SK-N-SH (cell line): Measurements from ENCODE around the gene PROX1. TPM values are rescaled to one million over a fixed set of nuclear protein-coding genes. Genes with fewer than 3 reads are reported as not detected.
A peak's percentile ranks its signal among the peaks of the same experiment; 100 is the strongest.

Experiments
- CTCF ChIA-PET: fragments of 300-600, 350-600 bp; formaldehyde crosslinking; extraction: SDS; loops from one replicate; lab custom pipeline; 2021; lab: Yijun Ruan, JAX
- POLR2A ChIA-PET: fragments of 350-600 bp; sonication (Branson Sonifier 250); formaldehyde crosslinking; extraction: SDS; loops from one replicate; lab custom pipeline; 2020; ENCODE audit warnings: antibody characterized with exemption, inconsistent platforms; lab: Yijun Ruan, JAX
- DNase-seq: peaks from one replicate; pipeline ENCODE4 v3.0.0; 2012
- H2AFZ ChIP-seq: fragments of 200-600 bp; sonication (generic); 2 replicates; pipeline ENCODE4 v1.8.1; 2016; ENCODE audit warnings: antibody characterized with exemption, mild to moderate bottlenecking, low read depth
- H3F3A ChIP-seq: fragments of 200-600 bp; sonication (generic); replicated peaks from 2 replicates; pipeline ENCODE3; 2016; ENCODE audit warnings: antibody characterized with exemption, mild to moderate bottlenecking; ENCODE audit not compliant: insufficient read depth
- H3K27ac ChIP-seq, 2 experiments: fragments of 200-500 bp in 1 of 2; fragments of 200-600 bp in 1 of 2; sonication (Bioruptor generic) in 1 of 2; sonication (generic), shearing (Covaris generic) in 1 of 2; 2 replicates each; pipeline versions ENCODE4 v1.5.1 to v1.6.1; 2014 to 2016; ENCODE audit warnings: low read depth in 2 of 2, inconsistent platforms in 1 of 2, low read length in 1 of 2, mild to moderate bottlenecking in 1 of 2, mixed read lengths in 1 of 2
- H3K27me3 ChIP-seq: fragments of 200-600 bp; sonication (generic), shearing (Covaris generic); 2 replicates; pipeline ENCODE4 v1.6.1; 2016; ENCODE audit warnings: mixed run types; ENCODE audit not compliant: insufficient read depth
- H3K36me3 ChIP-seq, 2 experiments: fragments of 200-500 bp in 1 of 2; fragments of 200-600 bp in 1 of 2; sonication (Bioruptor generic) in 1 of 2; sonication (generic) in 1 of 2; replicated peaks in 1 of 2; 2 replicates each; pipeline versions ENCODE3 to v1.5.1; 2014 to 2016; ENCODE audit warnings: low read length in 1 of 2, mild to moderate bottlenecking in 1 of 2; ENCODE audit not compliant: insufficient read depth in 2 of 2, control insufficient read depth in 1 of 2
- H3K4me1 ChIP-seq, 2 experiments: fragments of 200-500 bp in 1 of 2; fragments of 200-600 bp in 1 of 2; sonication (Bioruptor generic) in 1 of 2; sonication (generic), shearing (Covaris generic) in 1 of 2; 2 replicates each; pipeline versions ENCODE4 v1.5.1 to v1.6.1; 2014 to 2016; ENCODE audit warnings: low read depth in 1 of 2, low read length in 1 of 2, mixed run types in 1 of 2; ENCODE audit not compliant: insufficient read depth in 2 of 2, control insufficient read depth in 1 of 2
- H3K4me2 ChIP-seq: fragments of 200-600 bp; sonication (generic), shearing (Covaris generic); 2 replicates; pipeline ENCODE4 v1.6.1; 2017; ENCODE audit warnings: mixed run types
- H3K4me3 ChIP-seq, 2 experiments: fragments of 200-500 bp in 1 of 2; fragments of 200-600 bp in 1 of 2; sonication (Bioruptor generic) in 1 of 2; sonication (generic), shearing (Covaris generic) in 1 of 2; 2 replicates each; pipeline versions ENCODE4 v1.5.1 to v1.8.1; 2014 to 2016; ENCODE audit warnings: low read depth in 2 of 2, inconsistent platforms in 1 of 2, low read length in 1 of 2, mild to moderate bottlenecking in 1 of 2, mixed read lengths in 1 of 2, moderate library complexity in 1 of 2
- H3K79me2 ChIP-seq: fragments of 200-600 bp; sonication (generic); 2 replicates; pipeline ENCODE4 v1.8.1; 2017; ENCODE audit warnings: mild to moderate bottlenecking; ENCODE audit not compliant: insufficient read depth
- H3K9ac ChIP-seq: fragments of 200-600 bp; sonication (generic); 2 replicates; pipeline ENCODE4 v1.6.1; 2017; ENCODE audit warnings: mixed run types
- H3K9me2 ChIP-seq: fragments of 200-600 bp; sonication (generic); 2 replicates; pipeline ENCODE4 v1.6.1; 2017; ENCODE audit warnings: mixed run types
- H3K9me3 ChIP-seq: fragments of 200-600 bp; sonication (generic); 2 replicates; pipeline ENCODE4 v1.6.1; 2017; ENCODE audit warnings: mixed run types, mild to moderate bottlenecking, moderate library complexity
- H4K20me1 ChIP-seq: fragments of 200-600 bp; sonication (generic); 2 replicates; pipeline ENCODE4 v1.6.1; 2017; ENCODE audit warnings: mild to moderate bottlenecking, mixed run types; ENCODE audit not compliant: insufficient read depth
- CTCF ChIP-seq: fragments of 200-600 bp; sonication (generic); IDR thresholded peaks from 2 replicates; pipeline ENCODE4 v1.6.1; 2017; ENCODE audit warnings: antibody characterized with exemption, mild to moderate bottlenecking, moderate library complexity
- ELF1 ChIP-seq: IDR thresholded peaks from 2 replicates; pipeline ENCODE4 v1.4.0; 2012
- FOSL2 ChIP-seq: IDR thresholded peaks from 2 replicates; pipeline ENCODE4 v1.4.0; 2012; ENCODE audit warnings: low read depth, mild to moderate bottlenecking, moderate library complexity, borderline replicate concordance
- FOXJ3 ChIP-seq: sonication (generic); formaldehyde crosslinking; IDR thresholded peaks from 2 replicates; pipeline ENCODE4 v1.5.1; 2020; ENCODE audit warnings: mild to moderate bottlenecking, missing genetic modification reagents
- FOXM1 ChIP-seq: IDR thresholded peaks from 2 replicates; pipeline ENCODE4 v1.4.0; 2012; ENCODE audit warnings: low read depth, mild to moderate bottlenecking
- GABPA ChIP-seq: IDR thresholded peaks from 2 replicates; pipeline ENCODE4 v1.4.0; 2012; ENCODE audit warnings: low read depth, mild to moderate bottlenecking
- MAX ChIP-seq: IDR thresholded peaks from 2 replicates; pipeline ENCODE4 v1.4.0; 2012; ENCODE audit warnings: low read depth
- MEF2A ChIP-seq: IDR thresholded peaks from 2 replicates; pipeline ENCODE4 v1.4.0; 2012; ENCODE audit warnings: low read depth, borderline replicate concordance
- NFIC ChIP-seq: IDR thresholded peaks from 2 replicates; pipeline ENCODE4 v1.4.0; 2012; ENCODE audit warnings: borderline replicate concordance
- PBX3 ChIP-seq: IDR thresholded peaks from 2 replicates; pipeline ENCODE4; 2012
- POLR2AphosphoS5 ChIP-seq: IDR thresholded peaks from 2 replicates; pipeline ENCODE4 v1.6.1; 2012; ENCODE audit warnings: low read depth, low read length
- RCOR1 ChIP-seq: fragments of 150-350 bp; IDR thresholded peaks from 2 replicates; pipeline ENCODE4 v1.6.1; 2017; ENCODE audit warnings: antibody characterized with exemption, low read length
- REST ChIP-seq: IDR thresholded peaks from 2 replicates; pipeline ENCODE4 v1.6.1; 2012; ENCODE audit warnings: mild to moderate bottlenecking, low read depth, low read length, moderate library complexity
- SMC3 ChIP-seq: IDR thresholded peaks from 2 replicates; pipeline ENCODE4 v1.6.1; 2012; ENCODE audit warnings: low read depth, low read length, improper control_type of control experiment
- TCF12 ChIP-seq: IDR thresholded peaks from 2 replicates; pipeline ENCODE4 v1.4.0; 2012
- TEAD4 ChIP-seq: IDR thresholded peaks from 2 replicates; pipeline ENCODE4 v1.4.0; 2012; ENCODE audit warnings: mild to moderate bottlenecking, borderline replicate concordance; ENCODE audit not compliant: insufficient read depth
- ZBTB33 ChIP-seq: IDR thresholded peaks from 2 replicates; pipeline ENCODE4 v1.4.0; 2012; ENCODE audit warnings: low read depth, borderline replicate concordance
- WGBS: methylation state at CpG from one replicate; pipeline ENCODE4 v1.1.6; 2017; ENCODE audit warnings: low lambda C conversion rate; 5-methylcytosine and 5-hydroxymethylcytosine counted together
- polyA plus RNA-seq, 3 experiments: library from polyadenylated mRNA; depleted of rRNA; stranded (reverse); fragments of >200 nt; gene quantifications; 2 replicates each; pipeline ENCODE4 v1.2.3, GENCODE V29; 2012

The PROX1 gene
- polyA plus RNA-seq, 1 of the 3 experiments (the other 2 are of a cell fraction): 0.25 TPM

GRCh38 chr1:214004795-214005194 is 17.0 kb downstream of the PROX1 start:
- CTCF ChIA-PET: interaction anchor here (1.2 to 1.5 kb wide), 2 partner anchors 9 to 17 kb away, joined by 3 read pairs; no protein-coding TSS in a partner anchor
- TF ChIP-seq FOXJ3 (CRISPR knock-in tag) (no peak), NFIC (no peak), SMC3 (no peak), ZBTB33 (no peak), CTCF (no peak), TCF12 (no peak), TEAD4 (no peak), RCOR1 (no peak)
- TF ChIP-seq, all 33 proteins: peak for 0
- WGBS: 67% methylated on average over 4 of the region's 4 CpGs

GRCh38 chr1:214005708-214006107 is 17.9 kb downstream of the PROX1 start:
- peaks cover 0 to 55% of the 10 kb centered on the region in 2 experiments; a peak in 2 of 4 replicates for H3K4me1 ChIP-seq
- ChIA-PET CTCF (interaction anchor here (1.2 kb wide), 1 partner anchor 16 kb away, joined by 3 read pairs; no protein-coding TSS in a partner anchor), POLR2A (no interaction called here)
- no peaks in the 10 kb centered on the region for H4K20me1 ChIP-seq
- H3K9me3 ChIP-seq: no peaks in the 10 kb centered on the region
- H3K27me3 ChIP-seq: no peaks in the 10 kb centered on the region
- WGBS: 55% methylated on average over 3 of the region's 3 CpGs
- H3K4me2 ChIP-seq: no peak overlapping the region
- no peaks in the 10 kb centered on the region for H3K9me2 ChIP-seq
- no peak overlapping the region for H2AFZ ChIP-seq
- no peak overlapping the region for H3K4me3 ChIP-seq
- no peak overlapping the region for H3K9ac ChIP-seq
- no peaks in the 10 kb centered on the region for H3K79me2 ChIP-seq
- H3K27ac ChIP-seq: peak overlapping the region in 1 of 2 experiments; percentile 98; a peak in 2 of 4 replicates
- no peaks in the 10 kb centered on the region for H3F3A ChIP-seq
- no peak for DNase-seq
- H3K36me3 ChIP-seq: peaks cover 0 to 3% of the 10 kb centered on the region in 2 experiments
- TF ChIP-seq TEAD4: no peak
- no peak for TF ChIP-seq MEF2A
- no peak for TF ChIP-seq FOXM1
- no peak for TF ChIP-seq GABPA
- TF ChIP-seq CTCF: no peak
- no peak for TF ChIP-seq PBX3
- no peak for TF ChIP-seq POLR2AphosphoS5
- TF ChIP-seq MAX: no peak
- no peak for TF ChIP-seq REST
- no peak for TF ChIP-seq ELF1
- TF ChIP-seq FOSL2: no peak

More at GRCh38 chr1:214004795-214005194, 17.0 kb downstream of the PROX1 start:
- Histone ChIP-seq H3K27me3 (no peaks in the 10 kb centered on the region), H3K9ac (no peak overlapping the region), H3K27ac (peak overlapping the region in 1 of 2 experiments; percentile 98; a peak in 2 of 4 replicates), H3K79me2 (no peaks in the 10 kb centered on the region), H4K20me1 (no peaks in the 10 kb centered on the region), H3K4me2 (no peak overlapping the region), H3F3A (no peaks in the 10 kb centered on the region), H3K36me3 (peaks cover 0 to 8% of the 10 kb centered on the region in 2 experiments), H3K4me1 (peaks cover 0 to 51% of the 10 kb centered on the region in 2 experiments; a peak in 2 of 4 replicates), H2AFZ (no peak overlapping the region), H3K9me3 (no peaks in the 10 kb centered on the region), H3K4me3 (no peak overlapping the region), H3K9me2 (no peaks in the 10 kb centered on the region)
- no peak for DNase-seq
- POLR2A ChIA-PET: interaction anchor here (3.8 kb wide), 1 partner anchor 15 kb away, joined by 21 read pairs; no protein-coding TSS in a partner anchor
